Keratinocyte (primary cell): ENCODE data around the gene SKI. TPM values are rescaled to one million over a fixed set of nuclear protein-coding genes. Genes with fewer than 3 reads are reported as not detected.

Experiments used
- DNase-seq: peaks from one replicate; pipeline ENCODE4 v3.0.0-alpha.2; 2011; ENCODE audit warnings: low read depth, missing footprints, low spot score
- FAIRE-seq: peaks from 2 replicates; lab custom pipeline; 2011; peaks lifted over from hg19 to GRCh38; lab: Jason Lieb, UNC
- H2AFZ ChIP-seq: 2 replicates; pipeline ENCODE4 v1.6.0; 2012; ENCODE audit warnings: low read length, control low read depth, inconsistent platforms; ENCODE audit not compliant: control insufficient read depth
- H3K27ac ChIP-seq: 2 replicates; pipeline ENCODE4 v1.5.1; 2011; ENCODE audit warnings: low read length; ENCODE audit not compliant: control insufficient read depth, insufficient read depth
- H3K27me3 ChIP-seq: 3 replicates; pipeline ENCODE4 v1.6.0; 2011; ENCODE audit warnings: low read length; ENCODE audit not compliant: control insufficient read depth, insufficient read depth; ENCODE audit errors: extremely low read depth
- H3K36me3 ChIP-seq, 2 experiments: 2 replicates in 1 of 2; 3 replicates in 1 of 2; pipeline ENCODE4 v1.5.1; 2011; ENCODE audit warnings: low read length in 2 of 2, mild to moderate bottlenecking in 1 of 2; ENCODE audit not compliant: control insufficient read depth in 2 of 2, insufficient read depth in 2 of 2; ENCODE audit errors: extremely low read depth in 1 of 2
- H3K4me1 ChIP-seq: 3 replicates; pipeline ENCODE4 v1.5.1; 2011; ENCODE audit warnings: low read length; ENCODE audit not compliant: control insufficient read depth, insufficient read depth; ENCODE audit errors: extremely low read depth
- H3K4me2 ChIP-seq: 3 replicates; pipeline ENCODE4 v1.6.0; 2011; ENCODE audit warnings: low read depth, low read length; ENCODE audit not compliant: control insufficient read depth, insufficient read depth; ENCODE audit errors: extremely low read depth
- H3K4me3 ChIP-seq, 3 experiments: fragments of 200-600 bp in 1 of 3; sonication (generic) in 1 of 3; 2 replicates in 2 of 3; 3 replicates in 1 of 3; pipeline ENCODE4 v1.5.1; 2011 to 2016; ENCODE audit warnings: low read length in 3 of 3, mild to moderate bottlenecking in 3 of 3, control low read depth in 2 of 3, inconsistent platforms in 1 of 3, low read depth in 1 of 3, mixed read lengths in 1 of 3, mixed run types in 1 of 3, moderate library complexity in 1 of 3; ENCODE audit not compliant: control insufficient read depth in 2 of 3, insufficient read depth in 2 of 3; ENCODE audit errors: extremely low read depth in 1 of 3
- H3K79me2 ChIP-seq: 2 replicates; pipeline ENCODE4 v1.6.0; 2012; ENCODE audit warnings: low read length; ENCODE audit not compliant: control insufficient read depth, insufficient read depth
- H3K9ac ChIP-seq: 3 replicates; pipeline ENCODE4 v1.6.0; 2011; ENCODE audit warnings: low read length; ENCODE audit not compliant: control insufficient read depth, insufficient read depth; ENCODE audit errors: extremely low read depth
- H3K9me1 ChIP-seq: 3 replicates; pipeline ENCODE4 v1.6.0; 2011; ENCODE audit warnings: low read length; ENCODE audit not compliant: control insufficient read depth, insufficient read depth; ENCODE audit errors: extremely low read depth
- H3K9me3 ChIP-seq: 2 replicates; pipeline ENCODE4 v1.5.1; 2012; ENCODE audit warnings: low read depth, low read length; ENCODE audit not compliant: control insufficient read depth
- H4K20me1 ChIP-seq: 3 replicates; pipeline ENCODE4 v1.6.0; 2011; ENCODE audit warnings: low read length; ENCODE audit not compliant: control insufficient read depth, insufficient read depth; ENCODE audit errors: extremely low read depth
- CTCF ChIP-seq, 3 experiments: IDR thresholded peaks in 1 of 3; conservative IDR thresholded peaks in 1 of 3; optimal IDR thresholded peaks in 1 of 3; 2 replicates in 2 of 3; 3 replicates in 1 of 3; pipeline versions ENCODE3 to v1.5.1; 2011; ENCODE audit warnings: low read length in 3 of 3, mild to moderate bottlenecking in 3 of 3, moderate library complexity in 2 of 3, control low read depth in 1 of 3, inconsistent platforms in 1 of 3; ENCODE audit not compliant: insufficient read depth in 2 of 3; ENCODE audit errors: extremely low read depth in 1 of 3
- EZH2 ChIP-seq: IDR thresholded peaks from one replicate; pipeline ENCODE4 v1.6.1; 2012; ENCODE audit warnings: inconsistent platforms, mild to moderate bottlenecking, low read length, moderate library complexity
- dilution Hi-C: fragments of 300-500 bp; cut with MboI; formaldehyde crosslinking; loops from one replicate; pipeline ENCODE4 v1.7.0; 2020; ENCODE audit warnings: low sequenced_read_pairs; ENCODE audit not compliant: extremely low pct_ligation_motif_present
- polyA plus RNA-seq, 5 experiments: library from polyadenylated mRNA; depleted of rRNA in 3 of 5; stranded (reverse) in 3 of 5; stranded (forward) in 1 of 5; unstranded in 1 of 5; fragments of >200 nt; gene quantifications; 1 replicate in 1 of 5; 2 replicates in 3 of 5; 3 replicates in 1 of 5; pipeline versions ENCODE4 v1.2.1 to v1.2.3, GENCODE V29; 2011 to 2012; ENCODE audit warnings: missing spikeins in 2 of 5, low read depth in 1 of 5, low replicate concordance in 1 of 5

SKI gene
- polyA plus RNA-seq, 1 donor (not counting 4 experiments of a cell fraction or from before 2014, with no cell fraction given), result 4.8 TPM

GRCh38 chr1:2352341-2352896 is 124.3 kb downstream of the SKI start:
- Histone ChIP-seq H2AFZ (no peak overlapping the region), H3K36me3 (no peaks in the 10 kb centered on the region), H3K79me2 (no peaks in the 10 kb centered on the region), H3K4me3 (no peak overlapping the region), H3K27me3 (peaks cover 30% of the 10 kb centered on the region), H3K9me1 (no peaks in the 10 kb centered on the region), H3K9ac (no peak overlapping the region), H4K20me1 (no peaks in the 10 kb centered on the region), H3K4me2 (no peak overlapping the region), H3K9me3 (no peaks in the 10 kb centered on the region), H3K27ac (no peak overlapping the region), H3K4me1 (no peaks in the 10 kb centered on the region)
- dilution Hi-C loops, result no loop called here
- TF ChIP-seq EZH2 (no peak), CTCF (optimal IDR thresholded peaks at IDR 0.05 in 1 of 3, IDR thresholded peaks at IDR 0.05 in 1 of 3, conservative IDR thresholded peaks at IDR 0.05 in 1 of 3; ENCODE audit: extremely low read depth in 1 of 3, insufficient read depth in 2 of 3, low read length in 3 of 3) (no peak)
- FAIRE-seq, result no peak
- no peak for DNase-seq

GRCh38 chr1:2352897-2353550 is 124.9 kb downstream of the SKI start:
- no peak overlapping the region for H3K4me3 ChIP-seq
- dilution Hi-C loops, result no loop called here
- no peaks in the 10 kb centered on the region for H3K4me1 ChIP-seq
- H4K20me1 ChIP-seq, result no peaks in the 10 kb centered on the region
- FAIRE-seq, result no peak
- H3K9me1 ChIP-seq, result no peaks in the 10 kb centered on the region
- TF ChIP-seq CTCF (optimal IDR thresholded peaks at IDR 0.05 in 1 of 3, IDR thresholded peaks at IDR 0.05 in 1 of 3, conservative IDR thresholded peaks at IDR 0.05 in 1 of 3; ENCODE audit: extremely low read depth in 1 of 3, insufficient read depth in 2 of 3, low read length in 3 of 3) (no peak), EZH2 (no peak)
- no peak overlapping the region for H2AFZ ChIP-seq
- H3K9me3 ChIP-seq, result no peaks in the 10 kb centered on the region
- H3K9ac ChIP-seq, result no peak overlapping the region
- H3K27ac ChIP-seq, result no peak overlapping the region
- H3K36me3 ChIP-seq, result no peaks in the 10 kb centered on the region
- H3K4me2 ChIP-seq, result no peak overlapping the region
- H3K27me3 ChIP-seq, result peaks cover 30% of the 10 kb centered on the region
- no peaks in the 10 kb centered on the region for H3K79me2 ChIP-seq
- no peak for DNase-seq
